ENCODE data around the gene ARL4C.
A peak's percentile ranks its signal among the peaks of the same experiment; 100 is the strongest.
"Not testable (repeated sequence)": the region's sequence is repeated elsewhere in the genome, so short reads cannot be mapped to it uniquely, and the experiment has no call there.

The ARL4C gene

DNA sequence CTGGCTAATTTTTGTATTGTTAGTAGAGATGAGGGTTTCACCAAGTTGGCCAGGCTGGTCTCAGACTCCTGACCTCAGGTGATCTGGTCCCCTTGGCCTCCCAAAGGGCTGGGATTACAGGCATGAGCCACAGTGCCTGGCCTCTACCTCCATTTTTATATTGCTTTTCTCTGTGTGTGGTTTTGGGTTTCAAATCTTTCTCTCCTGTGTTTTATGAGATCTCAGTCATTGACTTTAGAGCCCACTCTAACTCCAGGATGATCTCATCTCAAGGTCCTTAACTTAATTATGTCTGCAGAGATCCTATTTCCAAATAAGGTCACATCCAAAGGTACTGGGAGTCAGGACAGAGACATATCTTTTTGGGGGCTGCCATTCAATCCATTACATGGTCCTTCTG is 24.7 kb downstream of the ARL4C start:
- no peak for DNase-seq

DNA sequence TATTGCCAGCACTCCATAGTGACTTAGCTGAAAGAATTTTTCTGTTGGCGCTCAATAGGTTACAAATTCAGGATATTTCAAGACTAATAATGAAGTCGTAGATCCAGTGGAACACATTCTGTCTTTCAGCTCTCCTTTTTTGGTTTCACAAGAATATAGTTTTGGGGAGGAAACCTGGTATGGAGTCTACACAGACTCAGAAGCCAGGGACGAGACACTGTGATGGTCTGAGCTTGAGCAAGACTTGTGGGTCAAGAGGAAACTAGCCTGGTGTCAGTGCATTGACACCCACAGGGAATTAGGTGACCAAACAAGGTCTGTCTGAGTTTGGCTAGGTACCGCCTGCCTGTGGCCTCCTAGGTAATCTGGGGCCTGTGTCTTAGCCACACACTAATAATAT is 26.9 kb downstream of the ARL4C start:
- no peak for DNase-seq

- DNase-seq: no peak
Observed at GRCh38 chr2:234469251-234469845, 27.5 kb downstream of the ARL4C start.

DNA sequence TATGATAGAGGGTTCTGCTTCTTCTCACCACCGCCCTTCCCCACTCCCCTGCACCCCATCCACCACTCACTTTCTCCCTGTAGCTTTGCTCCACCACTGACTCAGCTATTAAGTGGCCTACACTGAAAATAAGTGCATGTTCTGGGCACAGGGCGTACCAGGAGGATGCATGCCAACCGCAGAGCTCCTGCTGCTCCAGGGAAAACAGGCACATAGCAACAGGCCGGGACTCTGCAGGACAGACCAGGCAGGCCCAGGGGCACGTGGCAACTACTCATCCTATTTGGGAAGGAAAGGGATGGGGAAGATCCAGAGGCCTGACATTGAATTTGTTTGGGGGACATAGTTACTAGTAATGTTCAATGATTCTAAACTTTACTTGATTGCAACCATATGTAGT is 28.4 kb downstream of the ARL4C start:
- no peak for DNase-seq

DNA sequence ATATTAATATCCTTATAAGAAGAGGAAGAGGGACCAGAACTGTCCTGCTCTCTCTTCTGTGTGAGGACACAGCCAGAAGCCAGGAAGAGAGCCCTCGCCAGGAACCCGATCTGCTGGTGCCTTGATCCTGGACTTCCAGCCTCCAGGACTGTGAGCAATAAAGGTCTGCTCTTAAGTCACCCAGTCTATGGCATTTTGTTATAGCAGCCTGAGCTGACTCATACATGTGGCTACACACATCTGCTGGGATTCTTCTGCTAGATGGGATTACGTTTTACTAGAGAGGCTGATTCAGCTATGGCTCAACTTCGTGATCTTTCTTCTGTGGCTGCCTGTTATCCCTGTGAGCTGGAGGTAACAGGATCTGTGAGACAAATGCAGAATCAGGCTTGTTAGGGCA is 29.6 kb downstream of the ARL4C start:
- DNase-seq: no peak

GRCh38 chr2:234464291-234464645 is 32.6 kb downstream of the ARL4C start:
- no peak for DNase-seq

GRCh38 chr2:234463626-234464290 is 33.1 kb downstream of the ARL4C start:
- peak; percentile 39 for DNase-seq

DNA sequence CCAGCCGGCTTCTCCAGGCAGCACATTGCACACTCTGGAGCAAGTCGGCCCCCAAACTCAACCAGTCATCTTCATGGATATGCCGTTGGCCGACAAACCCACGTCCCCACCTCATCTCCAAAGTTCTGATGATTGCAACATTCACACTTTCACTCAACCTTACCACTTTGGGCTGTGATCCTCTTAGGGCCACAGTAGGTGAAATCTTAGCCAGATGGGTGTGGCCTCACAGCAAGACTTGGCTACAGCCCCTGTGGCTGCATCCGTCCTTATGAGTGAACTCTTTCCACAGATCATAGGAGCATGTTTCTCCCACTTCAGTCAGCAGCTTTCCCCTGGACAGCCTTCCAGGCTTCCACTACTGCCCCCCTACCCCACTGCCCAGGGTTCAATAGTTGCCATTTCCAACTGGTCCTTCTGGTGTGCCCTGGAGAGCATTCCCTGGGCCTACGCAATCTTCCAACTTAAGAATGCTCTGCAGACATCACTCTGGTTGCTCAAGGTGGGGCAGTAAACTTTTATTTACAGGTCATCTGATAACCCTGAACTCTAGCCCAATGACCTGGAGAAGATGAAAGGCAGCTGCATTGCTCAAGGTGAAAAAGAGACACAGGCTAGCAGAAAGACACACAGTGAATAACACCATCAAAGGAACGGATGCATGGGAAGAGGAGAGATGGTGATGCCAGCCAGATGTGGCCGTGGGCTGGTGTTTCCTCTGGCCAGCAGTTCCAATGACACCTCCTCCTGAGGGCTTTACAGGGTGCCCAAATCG is 34.5 kb downstream of the ARL4C start:
- no peak for DNase-seq

DNA sequence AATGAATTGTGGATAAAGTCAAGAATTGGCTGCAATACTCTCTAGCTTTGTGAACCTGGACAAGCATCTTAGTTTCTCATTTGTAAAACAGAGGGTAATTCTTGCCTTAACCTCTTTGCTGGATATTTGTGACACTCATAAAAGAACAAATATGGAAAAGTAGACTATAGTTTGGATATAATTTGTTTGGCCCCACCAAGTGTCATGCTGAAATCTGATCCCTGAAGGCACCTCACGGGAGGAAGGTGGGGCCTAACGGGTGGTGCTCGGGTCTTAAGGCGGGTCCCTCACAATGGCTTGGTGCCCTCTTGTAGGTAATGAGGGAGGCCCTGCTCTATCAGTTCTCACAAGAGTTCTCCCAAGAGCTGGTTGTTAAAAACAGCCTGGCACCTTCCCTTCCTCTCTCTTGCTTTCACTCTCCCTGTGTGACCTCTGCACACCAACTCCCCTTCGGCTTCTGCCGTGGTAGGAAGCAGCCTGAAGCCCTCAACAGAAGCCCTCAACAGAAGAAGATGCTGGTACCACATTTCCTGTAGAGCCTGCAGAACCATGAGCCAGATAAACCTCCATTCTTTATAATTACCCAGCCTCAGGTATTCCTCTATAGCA is 37.4 kb downstream of the ARL4C start:
- DNase-seq: no peak

DNA sequence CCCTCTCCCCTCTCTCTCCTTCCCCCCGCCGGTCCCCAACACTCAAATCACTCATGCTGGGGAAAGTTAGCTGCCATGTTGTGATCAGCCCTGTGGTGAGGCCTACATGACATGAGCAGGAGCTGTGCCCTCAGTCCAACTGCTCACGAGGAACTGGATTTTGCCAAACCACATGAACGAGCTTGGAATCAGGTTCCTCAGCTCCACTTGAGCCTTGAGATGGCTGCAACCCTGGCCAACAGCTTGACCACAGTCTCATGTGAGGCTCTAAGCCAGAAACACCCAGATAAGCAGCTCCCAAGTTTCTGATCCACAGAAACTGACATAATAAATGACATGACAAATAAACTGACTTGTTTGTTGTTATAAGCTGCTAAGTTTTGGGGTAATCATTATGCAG is 38.4 kb downstream of the ARL4C start:
- DNase-seq: no peak

GRCh38 chr2:234457421-234457820 is 39.5 kb downstream of the ARL4C start:
- DNase-seq: no peak

- DNase-seq: not testable (repeated sequence)
Observed at GRCh38 chr2:234455246-234455645, 41.6 kb downstream of the ARL4C start.

- DNase-seq: no peak
Observed at GRCh38 chr2:234454433-234454832, 42.4 kb downstream of the ARL4C start.

- DNase-seq: no peak
Observed at GRCh38 chr2:234453216-234453615, 43.7 kb downstream of the ARL4C start.

DNA sequence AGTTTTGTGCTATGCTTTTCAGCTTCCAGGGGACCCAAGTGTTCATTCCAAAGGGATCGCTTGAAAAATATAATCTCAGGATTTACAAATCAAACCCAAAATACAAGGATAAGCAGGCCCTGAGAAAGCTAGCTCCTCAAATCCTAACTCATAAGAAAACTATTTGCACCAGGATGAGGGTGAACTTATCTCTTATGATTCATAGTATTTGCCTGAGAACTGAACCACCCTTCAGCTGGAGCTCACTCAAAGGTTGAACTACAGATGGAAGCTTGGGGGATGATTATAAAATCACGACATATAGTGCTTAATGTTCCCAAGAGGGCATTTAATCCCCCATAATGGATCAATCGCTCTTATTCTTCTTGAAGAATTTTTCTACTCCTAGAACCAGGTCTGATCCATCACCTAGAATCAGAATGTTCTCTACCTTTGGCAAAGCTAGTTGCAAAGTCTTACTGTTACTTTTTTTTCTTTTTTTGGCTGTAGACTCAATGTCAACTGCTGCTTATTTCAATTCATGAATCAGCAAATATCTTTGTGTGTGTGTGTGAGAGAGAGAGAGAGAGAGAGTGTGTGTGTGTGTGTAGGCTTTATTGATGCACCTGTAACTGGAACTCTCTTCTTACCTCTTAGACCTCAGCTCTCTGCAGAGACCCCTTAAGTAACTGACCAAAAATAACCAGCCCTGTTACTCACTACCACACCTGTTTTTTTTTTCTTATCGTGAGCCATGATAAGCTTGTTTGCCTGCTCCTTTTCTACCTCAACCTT is 44.8 kb downstream of the ARL4C start:
- no peak for DNase-seq

DNA sequence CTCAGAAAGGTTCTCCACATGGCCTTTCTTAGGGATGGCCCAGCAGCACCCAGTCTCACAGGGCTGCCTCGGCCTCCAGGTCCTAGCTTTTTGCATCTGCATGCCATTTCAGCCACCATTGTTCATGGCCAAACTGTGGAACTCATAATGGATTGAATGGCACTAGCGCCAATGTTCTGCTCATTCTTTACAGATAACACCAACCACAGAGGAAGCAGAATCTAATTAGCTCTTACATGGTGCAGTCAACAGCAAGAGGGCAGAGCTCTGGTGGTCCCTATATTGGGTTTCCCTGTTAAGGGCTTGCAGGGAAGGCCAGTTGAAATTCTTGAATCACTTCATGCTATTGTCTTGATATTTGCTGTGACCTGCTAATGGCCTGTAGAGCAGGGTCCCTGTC is 45.6 kb downstream of the ARL4C start:
- no peak for DNase-seq

GRCh38 chr2:234450431-234451124 is 46.3 kb downstream of the ARL4C start:
- DNase-seq: no peak

GRCh38 chr2:234448506-234449184 is 48.2 kb downstream of the ARL4C start:
- DNase-seq: no peak

GRCh38 chr2:234447963-234448362 is 48.9 kb downstream of the ARL4C start:
- DNase-seq: no peak

GRCh38 chr2:234447189-234447588 is 49.7 kb downstream of the ARL4C start:
- DNase-seq: no peak

DNA sequence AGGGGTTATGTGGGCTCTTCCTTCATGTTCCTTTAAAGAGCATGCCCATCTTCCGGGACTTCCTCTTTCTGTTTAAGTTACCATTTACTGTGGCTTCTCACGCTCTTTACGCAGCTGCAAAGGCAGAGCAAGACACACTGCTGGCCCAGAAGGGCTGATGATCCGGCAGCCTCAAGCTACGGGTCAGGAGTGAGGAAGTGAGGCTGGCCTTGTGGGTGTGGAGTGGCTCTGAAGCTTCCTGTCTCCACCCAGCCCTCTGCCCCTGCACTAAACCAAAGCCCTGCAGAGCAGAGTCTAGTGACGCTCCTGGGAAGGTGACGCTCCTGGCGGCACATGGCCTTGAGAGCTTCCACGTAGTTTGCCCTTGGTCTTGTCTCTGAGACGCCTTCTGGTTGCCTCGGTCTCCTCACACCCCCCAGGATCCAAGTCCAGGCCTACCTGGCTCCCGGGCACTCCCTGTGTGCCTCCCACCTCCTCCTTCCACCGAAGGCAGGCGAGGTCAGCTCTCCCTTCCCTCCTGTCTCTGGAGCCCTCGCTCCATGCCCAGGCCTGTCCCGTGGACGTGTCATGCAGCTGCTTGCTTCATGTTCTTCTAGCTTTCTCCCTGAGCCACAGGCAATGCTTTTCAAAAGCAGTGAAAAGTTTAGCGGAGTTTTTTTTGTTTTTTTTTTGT is 50.3 kb downstream of the ARL4C start:
- DNase-seq: no peak
